CD4-positive, alpha-beta T cell treated with Interleukin-15 for 1 hour (primary cell): ENCODE measurements around the gene POLR2E.

Experiments
- DNase-seq: peaks from one replicate; pipeline ENCODE4 v3.0.0-alpha.2; 2020

Gene POLR2E

DNA sequence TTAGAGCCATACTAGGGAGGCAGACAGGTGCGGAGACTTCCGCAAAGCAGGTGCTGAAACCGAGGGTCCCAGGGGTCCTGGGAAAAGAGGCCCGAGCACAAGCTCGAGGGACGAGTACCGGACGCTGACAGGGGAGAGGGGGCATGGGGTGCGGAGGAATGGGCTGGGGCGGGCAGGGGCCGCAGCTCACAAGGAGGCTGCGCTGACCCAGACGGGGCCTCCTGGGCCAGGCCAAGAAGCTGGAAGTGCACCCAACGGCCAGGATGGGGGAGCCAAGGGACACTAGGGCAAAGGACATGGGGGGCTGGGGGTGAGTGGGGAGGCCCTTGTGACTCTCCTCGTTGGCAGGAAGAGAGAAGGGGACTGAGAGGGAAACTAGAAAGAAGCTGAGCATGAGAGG lies 1.8 kb downstream of the POLR2E start:
- DNase-seq, result no peak

DNA sequence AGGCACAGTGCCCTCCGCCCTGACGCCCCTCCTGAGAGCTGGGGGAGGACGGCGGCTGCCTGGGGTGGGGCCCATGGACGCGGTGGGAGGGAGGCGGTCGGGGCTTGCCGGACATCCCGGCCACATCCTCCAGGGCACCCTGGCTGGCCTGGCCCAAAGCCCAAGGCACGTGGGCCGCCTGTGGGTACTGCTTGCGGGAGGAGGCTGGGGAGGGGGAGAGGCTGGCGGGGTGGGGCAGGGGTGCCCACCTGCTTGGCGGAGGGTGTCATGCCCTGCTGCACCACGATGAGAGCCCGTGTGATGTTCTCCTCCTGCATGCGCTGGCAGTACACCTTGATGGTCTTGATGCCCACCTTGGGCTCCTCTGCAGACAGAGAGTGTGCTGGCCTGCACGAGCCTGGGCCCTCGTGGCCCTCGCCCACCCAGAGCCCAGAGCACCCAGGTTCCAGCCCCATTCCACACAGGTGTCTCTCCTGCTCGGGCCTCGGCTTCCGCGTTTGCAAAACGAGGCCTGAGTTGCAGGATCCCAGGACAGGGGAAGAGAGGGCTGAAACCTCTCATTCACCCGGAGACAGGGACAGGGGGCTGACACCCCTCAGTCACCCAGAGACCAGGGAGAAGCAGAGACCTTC lies 3.5 kb downstream of the POLR2E start:
- no peak for DNase-seq

DNA sequence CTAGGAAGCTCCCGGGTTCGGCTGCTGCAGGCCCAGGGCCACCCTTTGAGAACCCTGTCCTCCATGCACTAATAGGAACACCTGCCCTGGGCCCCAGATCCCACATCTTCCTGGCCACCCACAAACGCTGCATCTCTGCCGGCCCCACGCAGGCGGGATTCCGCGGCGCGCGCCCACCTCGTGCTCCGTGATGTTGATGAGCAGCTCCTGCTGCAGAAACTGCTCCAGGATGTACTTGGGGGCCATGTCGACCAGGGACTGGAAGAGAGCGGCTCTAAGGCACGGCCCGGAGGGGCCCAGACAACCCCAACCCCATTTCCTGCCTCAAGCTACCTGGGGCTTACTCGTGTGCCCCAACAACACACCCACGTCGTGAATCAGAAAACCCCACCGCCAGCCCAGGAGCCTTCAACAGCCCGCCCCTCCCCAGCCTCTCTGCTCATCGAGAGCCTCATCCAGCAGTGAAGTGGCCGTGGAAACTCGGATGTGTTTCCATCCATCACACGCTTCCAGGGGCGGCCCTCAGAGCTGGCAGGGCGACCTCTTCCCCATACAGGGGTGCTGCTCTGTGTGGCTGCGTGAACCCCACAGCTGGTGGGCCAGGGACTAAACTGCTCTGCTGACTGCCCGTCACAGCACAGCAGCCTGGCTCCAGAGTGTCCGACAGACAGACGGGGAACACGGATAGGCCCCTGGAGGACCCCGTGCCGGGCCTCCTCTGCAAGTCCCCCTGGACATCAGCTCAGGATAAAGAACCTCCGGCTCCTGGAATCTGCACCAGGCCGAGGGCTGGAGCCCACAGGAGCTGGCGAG lies 4.2 kb downstream of the POLR2E start:
- no peak for DNase-seq

DNA sequence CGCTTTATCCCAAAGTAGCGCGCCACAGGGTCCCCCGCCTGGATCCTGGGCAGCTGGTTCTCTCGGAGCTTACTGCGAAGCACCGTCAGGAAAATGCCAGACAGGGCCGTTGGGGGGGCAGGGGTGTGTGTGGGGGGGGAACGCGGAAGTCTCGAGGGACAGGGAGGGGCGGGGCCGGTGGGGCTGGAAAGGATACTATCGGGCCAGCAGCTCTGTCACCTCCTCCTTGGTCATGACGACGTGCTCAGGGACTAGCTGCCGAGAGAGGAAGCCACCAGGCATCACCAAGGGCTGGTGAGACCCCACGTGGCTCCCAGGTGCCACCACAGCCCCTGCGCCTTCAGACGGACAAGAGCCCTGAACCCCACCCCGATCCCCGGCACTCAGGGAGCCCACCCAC lies 5.3 kb downstream of the POLR2E start:
- DNase-seq, result peak; percentile 74

DNA sequence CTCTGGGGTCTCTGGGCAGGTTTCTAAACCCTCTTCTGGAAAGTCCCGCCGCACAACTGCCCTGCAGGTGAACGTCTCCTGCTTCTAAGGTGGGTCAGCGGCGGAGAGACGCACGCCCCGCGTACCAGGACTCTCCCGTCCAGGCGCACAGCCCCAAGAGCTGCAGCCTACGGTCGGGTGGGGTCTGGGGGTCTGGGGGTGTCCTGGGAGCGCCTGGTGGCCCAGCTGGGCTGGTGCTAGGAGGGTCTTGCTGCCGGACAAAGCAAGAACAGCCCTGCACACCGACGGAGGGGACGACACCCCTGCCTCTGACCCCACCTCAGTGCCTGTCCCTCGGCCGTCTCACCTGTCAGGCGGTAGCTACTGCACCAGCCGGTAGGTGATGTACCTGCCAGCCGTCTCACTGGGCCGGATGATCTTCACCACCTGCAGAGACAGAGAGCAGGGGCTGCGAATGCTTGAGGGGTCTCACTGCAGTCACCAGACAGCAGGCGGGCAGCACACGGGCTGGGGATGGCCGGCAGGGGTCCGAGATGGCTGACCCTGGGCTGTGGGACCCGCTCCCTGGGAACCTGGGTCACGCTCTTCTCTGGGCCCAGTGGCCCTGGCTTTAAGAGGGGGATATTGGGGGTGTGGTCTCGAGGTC lies 5.9 kb downstream of the POLR2E start:
- DNase-seq, result no peak

DNA sequence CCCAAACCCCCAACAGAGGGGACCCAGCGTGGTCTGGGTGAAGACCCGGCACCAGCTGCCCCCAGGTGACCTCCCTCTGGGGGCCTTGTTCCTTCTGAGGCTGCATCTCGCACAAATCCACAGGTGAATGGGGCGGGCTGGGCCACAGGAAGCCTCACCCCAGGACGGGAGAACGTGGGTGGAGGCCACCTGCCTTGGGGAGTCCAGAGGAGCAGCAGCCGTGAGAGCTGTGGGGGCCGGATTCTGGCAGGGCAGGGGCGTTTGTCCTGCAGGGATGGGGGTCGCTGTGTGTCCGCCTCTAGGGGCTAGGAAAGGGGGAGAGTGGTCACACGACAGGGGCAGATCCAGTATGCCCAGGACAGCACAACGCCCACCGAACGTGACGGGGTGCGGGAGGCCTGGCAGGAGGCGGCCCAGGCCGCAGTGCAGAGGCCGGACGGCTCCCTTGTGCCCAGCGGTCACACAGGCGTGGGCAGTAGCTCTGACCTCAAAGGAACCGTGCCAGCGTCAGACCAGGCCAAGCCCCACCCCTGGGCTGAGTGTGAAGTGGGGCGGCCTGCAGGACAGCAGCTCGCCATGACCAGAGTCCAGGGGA lies 6.7 kb downstream of the POLR2E start:
- DNase-seq, result no peak

DNA sequence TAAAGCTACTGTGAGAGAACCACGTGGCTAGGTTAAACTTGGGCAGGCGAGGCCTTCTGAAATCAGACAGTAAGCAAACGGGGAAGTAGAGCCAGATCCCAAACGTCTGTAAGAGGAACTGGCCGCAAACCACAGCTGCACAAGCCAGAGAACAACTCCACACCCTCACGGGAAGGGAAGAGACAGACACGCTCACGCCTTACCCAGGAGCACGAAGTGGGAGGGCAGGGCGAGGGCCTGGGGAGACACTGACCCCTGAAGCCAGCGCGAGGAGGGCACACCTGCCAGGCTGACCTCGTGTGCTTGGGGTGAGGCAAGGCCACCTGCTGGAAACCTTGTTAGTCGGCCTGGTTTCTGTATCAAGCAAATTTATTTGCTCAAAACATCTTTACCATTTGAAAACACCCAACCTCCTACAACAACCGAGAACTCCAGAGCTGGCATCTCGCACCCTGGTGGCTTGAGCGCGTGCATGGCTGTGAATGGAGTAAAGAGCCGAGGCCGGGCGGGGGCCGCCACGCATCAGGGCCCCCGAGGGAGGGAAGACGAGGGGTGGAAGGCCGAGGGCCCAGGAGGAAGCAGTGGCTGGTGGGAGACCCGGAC lies 7.3 kb downstream of the POLR2E start:
- peak; percentile 77 for DNase-seq

DNA sequence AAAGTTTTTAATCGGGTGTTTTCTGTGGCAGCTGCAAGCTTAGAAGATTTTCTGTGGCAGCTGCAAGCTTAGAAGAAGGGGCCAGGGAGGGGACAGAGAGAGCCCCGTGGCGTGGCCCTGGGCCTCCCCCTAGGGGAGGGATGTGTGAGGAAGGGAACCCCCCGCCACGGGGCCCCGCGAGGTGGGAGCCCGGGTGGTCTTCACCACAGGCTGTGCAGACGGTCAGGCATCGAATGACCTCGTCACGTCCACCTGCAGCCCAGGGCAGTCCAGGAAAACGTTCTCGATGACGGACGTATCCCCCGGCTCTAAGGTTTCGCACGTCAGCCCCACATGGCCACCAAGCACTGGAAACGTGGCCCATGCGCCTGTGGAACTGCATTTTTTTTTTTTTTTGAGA lies 8.6 kb downstream of the POLR2E start:
- DNase-seq, result no peak

DNA sequence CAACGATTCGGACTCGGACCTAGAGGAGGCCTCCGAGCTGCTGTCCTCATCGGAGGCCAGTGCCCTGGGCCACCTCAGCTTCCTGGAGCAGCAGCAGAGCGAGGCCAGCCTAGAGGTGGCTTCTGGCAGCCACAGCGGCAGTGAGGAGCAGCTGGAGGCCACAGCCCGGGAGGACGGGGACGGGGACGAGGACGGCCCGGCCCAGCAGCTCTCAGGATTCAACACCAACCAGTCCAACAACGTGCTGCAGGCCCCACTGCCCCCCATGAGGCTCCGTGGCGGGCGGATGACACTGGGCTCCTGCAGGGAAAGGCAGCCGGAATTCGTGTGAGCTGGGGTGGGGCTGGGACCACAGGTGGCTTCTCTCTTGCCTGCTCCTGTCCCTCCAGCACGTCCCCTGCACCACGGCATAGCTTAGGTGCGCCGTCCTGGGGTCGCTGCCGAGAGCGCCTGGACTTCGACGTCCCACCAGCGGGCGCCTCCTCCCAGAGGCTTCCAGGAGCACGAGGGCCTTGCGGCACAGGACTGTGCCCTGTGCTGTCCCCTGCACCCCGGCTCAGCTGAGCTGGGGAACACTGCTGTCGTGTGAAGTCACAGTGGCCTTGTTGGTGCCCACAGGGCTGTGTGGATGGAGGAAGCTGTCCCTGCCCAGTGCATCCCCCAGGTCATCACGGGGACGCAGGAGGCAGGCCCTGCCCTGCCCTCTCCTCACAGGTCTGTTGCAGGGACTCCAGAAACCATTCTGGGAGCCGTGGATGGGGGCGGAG lies 9.3 kb downstream of the POLR2E start:
- DNase-seq, result no peak

DNA sequence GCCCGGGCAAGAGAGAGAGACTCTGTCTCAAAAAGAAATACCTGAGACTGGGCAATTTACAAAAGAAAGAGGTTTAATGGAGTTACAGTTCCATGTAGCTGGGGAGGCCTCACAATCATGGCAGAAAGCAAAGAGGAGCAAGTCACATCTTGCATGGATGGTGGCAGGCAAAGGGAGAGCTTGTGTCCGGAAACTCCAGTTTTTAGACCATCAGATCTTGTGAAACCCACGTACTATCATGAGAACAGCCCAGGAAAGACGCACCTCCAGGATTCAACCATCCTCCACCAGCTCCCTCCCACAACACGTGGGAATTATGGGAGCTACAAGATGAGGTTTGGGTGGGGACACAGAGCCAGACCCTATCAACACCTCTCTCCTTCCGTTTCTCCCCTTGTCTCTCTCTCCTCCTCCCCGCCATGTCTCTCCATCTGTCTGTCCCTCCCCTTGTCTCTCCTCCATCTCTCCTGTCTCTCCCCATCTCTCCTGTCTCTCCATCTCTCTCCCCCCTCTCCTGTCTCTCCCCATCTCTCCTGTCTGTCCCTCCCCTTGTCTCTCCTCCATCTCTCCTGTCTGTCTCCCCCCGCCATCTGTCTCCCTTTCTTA lies 10.0 kb downstream of the POLR2E start:
- no peak for DNase-seq

DNA sequence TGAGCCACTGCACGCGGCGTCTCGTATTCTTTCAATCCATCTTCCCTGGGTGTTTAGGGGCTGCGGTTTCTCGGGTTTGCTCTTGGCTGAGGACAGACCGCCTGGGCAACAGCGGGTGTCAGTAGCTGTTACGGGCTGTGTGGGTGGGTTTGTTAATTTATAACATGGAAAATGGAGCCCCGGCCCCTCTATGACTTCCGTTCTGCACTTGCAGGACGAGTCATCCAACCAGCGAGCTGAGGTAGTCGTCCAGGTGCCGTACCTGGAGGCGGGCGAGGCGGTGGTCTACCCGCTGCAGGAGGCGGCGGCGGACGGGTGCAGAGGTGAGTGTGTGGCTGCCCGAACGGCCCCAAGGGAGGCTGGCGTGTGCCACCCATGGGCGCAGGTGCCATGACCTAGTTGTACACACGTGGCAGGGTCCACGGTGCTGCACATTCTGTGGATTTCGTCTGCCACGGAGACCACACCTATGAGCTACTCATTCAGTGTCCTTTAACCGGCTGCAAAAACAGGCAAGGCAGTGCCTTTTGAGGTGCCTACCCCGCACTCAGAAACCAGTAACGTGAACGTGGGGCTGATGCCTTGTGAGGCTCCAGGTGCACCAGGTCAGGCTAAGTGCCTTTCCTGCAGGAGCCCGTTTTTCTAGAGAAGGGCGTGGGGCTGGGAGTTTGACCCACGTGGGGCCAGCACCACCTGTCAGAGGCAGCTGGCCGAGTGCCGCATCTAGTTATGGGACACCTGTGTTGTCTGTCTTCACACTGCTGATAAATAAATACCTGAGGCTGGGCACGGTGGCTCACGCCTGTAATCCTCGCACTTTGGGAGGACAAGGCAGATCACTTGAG lies 10.9 kb downstream of the POLR2E start:
- no peak for DNase-seq

DNA sequence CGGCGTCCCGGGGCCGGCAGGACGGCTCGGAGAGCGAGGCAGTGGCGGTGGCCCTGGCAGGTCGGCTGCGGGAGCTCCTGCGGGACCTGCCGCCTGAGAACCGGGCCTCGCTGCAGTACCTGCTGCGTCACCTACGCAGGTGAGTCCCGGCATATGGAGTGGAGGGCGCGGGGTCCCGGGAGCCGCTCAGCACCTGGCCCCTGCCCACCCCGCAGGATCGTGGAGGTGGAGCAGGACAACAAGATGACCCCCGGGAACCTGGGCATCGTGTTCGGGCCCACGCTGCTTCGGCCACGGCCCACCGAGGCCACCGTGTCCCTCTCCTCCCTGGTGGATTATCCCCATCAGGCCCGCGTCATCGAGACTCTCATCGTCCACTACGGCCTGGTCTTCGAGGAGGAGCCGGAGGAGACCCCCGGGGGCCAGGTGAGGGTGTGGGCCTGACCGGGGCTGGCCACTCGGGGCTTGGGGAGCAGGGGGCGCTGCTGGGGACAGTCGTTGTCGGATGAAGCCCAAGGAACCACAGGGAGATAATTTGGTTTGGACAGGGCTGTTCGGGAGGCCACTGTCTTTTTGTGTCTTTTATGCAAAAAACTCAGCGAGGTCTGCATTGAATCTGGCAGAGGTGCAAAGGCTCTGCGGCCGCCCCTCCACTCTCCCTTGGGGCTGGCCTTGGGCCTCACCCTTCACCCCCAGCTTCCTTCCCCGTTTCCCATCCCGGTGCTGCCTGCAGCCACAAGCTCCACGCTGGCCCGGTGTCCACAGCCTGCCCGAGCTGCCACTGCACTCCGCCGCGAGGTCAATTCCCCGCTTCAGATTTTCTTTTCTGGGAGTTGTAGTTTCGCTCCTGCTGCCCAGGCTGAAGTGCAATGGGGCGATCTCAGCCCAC lies 12.0 kb downstream of the POLR2E start:
- DNase-seq, result no peak

DNA sequence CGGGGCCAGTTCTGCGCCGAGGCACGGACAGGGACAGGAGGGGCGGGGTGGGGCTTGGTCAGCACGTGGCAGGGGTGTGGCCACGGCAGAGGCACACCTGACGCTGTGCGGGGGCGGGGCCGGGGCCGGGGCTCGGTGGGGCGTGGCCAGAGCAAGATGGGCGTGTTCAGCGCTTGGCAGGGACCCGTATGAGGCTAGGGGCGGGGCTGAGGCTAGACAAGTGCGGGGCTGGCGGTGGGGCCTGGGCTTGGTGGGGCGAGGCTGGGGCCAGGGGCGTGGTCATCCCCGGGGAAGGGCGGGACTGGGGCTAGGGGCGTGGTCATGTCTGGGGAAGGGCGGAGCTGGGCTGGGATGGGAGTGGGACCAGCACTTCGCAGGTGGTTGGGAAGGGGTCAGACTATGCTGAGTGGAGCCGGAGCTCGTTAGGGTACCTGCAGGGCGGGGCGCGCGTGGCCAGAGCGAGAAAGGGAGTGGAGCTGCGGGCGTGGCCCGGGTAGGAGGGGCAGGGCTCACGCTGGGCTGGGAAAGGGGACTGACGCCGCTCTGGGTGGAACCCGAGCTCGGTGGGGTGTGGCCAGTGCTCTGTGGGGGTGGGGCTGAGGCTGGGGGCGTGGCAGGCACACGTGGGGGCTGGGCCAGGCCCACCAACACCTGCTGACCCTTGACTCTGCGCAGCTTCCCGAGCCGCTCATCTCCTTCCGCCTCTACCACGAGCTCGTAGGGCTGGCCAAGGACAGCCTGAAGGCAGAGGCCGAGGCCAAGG lies 12.8 kb downstream of the POLR2E start:
- DNase-seq, result peak; percentile 93

DNA sequence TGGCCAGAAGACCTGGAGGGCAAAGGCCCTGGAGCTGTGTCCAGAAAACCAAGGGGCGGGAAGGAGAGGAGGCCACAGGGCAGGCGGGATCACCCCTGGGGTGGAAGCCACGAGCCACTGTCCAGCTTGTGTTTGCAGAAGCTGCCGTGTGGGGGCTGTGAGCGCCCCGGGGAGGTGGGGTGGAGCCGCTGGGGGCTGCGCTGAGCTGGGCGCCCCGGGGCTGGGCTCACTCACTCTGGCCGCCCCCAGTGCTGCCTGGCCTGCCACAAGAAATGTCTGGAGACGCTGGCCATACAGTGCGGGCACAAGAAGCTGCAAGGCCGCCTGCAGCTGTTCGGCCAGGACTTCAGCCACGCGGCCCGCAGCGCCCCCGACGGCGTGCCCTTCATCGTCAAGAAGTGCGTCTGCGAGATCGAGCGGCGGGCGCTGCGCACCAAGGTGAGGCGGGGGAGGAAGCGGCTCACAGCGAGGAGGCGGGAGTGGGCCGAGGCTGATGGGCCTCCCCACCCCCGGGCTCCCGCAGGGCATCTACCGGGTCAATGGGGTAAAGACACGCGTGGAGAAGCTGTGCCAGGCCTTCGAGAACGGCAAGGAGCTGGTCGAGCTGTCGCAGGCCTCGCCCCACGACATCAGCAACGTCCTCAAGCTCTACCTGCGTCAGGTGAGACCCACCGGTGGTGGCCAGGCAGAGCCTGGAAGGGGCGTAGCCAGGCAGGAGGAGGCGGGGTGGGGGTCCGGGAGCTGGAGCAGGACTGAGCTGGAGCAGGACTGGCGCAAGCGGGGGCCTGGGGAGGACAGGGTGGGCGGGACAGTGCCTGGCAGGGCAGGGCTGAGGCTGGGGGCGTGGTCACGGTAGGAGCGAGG lies 13.6 kb downstream of the POLR2E start:
- no peak for DNase-seq

DNA sequence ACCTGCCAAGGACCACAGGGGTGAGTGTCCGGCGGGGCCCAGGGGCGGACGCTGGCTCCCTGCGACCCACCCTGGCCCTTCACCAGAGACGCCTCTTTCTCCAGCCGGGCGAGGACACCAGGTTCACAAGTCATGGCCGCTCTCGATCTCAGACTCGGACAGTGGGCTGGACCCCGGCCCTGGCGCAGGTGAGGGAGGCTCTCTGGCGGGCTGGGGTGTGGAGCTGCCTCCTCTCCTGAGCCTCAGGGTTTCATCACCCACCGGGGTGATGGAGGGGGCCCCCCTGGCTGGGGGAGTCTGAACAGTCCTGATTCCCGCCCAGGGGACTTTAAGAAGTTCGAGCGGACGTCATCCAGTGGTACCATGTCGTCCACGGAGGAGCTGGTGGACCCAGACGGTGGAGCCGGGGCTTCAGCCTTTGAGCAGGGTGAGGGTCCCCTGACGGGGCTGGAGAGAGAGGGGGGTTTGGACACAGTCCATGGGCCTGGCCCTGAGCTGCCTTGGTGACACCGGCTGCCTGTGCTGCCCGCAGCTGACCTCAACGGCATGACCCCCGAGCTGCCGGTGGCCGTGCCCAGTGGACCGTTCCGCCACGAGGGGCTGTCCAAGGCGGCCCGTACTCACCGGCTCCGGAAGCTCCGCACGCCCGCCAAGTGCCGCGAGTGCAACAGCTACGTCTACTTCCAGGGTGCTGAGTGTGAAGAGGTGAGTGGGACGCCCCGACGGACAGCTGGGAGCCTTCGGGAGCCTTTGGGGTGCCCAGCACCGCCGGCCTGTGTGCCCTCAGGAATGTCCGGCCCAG lies 14.6 kb downstream of the POLR2E start:
- no peak for DNase-seq

DNA sequence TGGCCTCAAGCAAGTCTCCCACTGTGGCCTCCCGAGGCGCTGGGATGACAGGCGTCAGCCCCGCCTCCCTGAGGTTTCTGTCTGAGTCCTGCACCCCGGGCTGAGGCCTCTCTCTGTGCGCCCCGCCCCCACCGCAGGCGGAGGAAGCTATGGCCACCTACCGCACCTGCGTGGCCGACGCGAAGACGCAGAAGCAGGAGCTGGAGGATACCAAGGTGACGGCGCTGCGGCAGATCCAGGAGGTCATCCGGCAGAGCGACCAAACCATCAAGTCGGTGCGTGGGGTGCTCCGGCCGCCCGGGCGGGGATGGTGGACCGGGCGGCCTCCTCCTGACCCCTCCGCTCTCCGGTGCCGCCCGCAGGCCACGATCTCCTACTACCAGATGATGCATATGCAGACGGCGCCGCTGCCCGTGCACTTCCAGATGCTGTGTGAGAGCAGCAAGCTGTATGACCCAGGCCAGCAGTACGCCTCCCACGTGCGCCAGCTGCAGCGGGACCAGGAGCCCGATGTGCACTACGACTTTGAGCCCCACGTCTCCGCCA lies 15.5 kb downstream of the POLR2E start:
- DNase-seq, result peak; percentile 66

DNA sequence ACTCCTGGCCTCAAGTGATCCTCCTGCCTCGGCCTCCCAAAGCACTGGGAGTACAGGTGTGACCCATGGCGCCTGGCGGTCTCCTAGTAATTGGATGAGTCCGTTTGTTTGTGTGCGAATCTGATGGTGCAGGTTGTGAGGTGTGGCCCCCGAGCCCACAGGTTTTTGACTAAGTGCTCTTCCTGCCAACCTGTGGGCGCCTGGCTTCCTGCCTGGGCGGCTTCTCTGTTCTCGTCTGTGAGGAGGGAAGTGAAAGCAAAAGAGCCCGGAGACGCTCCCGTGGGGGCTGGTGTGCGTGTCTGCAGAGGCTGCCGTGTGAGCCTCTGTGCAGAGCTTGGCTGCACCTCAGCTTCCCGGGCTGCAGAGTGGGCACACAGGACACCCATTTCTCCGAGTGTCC lies 18.2 kb downstream of the POLR2E start:
- DNase-seq, result peak; percentile 95
